HG03439 (cell line): ENCODE measurements around the gene SIRT2.
A peak's percentile ranks its signal among the peaks of the same experiment; 100 is the strongest.
"Not testable (repeated sequence)": the region's sequence is repeated elsewhere in the genome, so short reads cannot be mapped to it uniquely, and the experiment has no call there.

Experiments
- ATAC-seq: cut with Tn5 transposase; IDR thresholded peaks from one replicate; pipeline ENCODE4 v1.9.1; 2021; ENCODE audit warnings: mild to moderate bottlenecking, moderate library complexity; ENCODE audit not compliant: unreplicated experiment

SIRT2 gene

GRCh38 chr19:38899447-38900201, at the start of gene SIRT2, which contains the start of gene NFKBIB:
SIRT2 (minus strand) TSS chr19:38899618; CDS start chr19:38899521, 97 bp downstream.
NFKBIB (plus strand) TSS chr19:38899969; CDS start chr19:38900033, 64 bp downstream.
- peak; percentile 93 for ATAC-seq

- ATAC-seq = no peak
Measured at GRCh38 chr19:38946229-38947010, 47.0 kb upstream of the SIRT2 start.

- ATAC-seq = no peak
Measured at GRCh38 chr19:38945562-38946228, 46.3 kb upstream of the SIRT2 start.

- no peak for ATAC-seq
Measured at GRCh38 chr19:38944981-38945506, 45.6 kb upstream of the SIRT2 start.

GRCh38 chr19:38942471-38943181, 43.2 kb upstream of the SIRT2 start:
- ATAC-seq = no peak

- no peak for ATAC-seq
Measured at GRCh38 chr19:38941979-38942378, 42.6 kb upstream of the SIRT2 start.

- not testable (repeated sequence) for ATAC-seq
Measured at GRCh38 chr19:38941466-38941865, 42.0 kb upstream of the SIRT2 start.

GRCh38 chr19:38939957-38940356, 40.5 kb upstream of the SIRT2 start:
- no peak for ATAC-seq

- ATAC-seq = no peak
Measured at GRCh38 chr19:38933544-38933943, 34.1 kb upstream of the SIRT2 start.

- ATAC-seq = no peak
Measured at GRCh38 chr19:38932425-38933179, 33.2 kb upstream of the SIRT2 start.

- ATAC-seq = no peak
Measured at GRCh38 chr19:38931521-38931793, 32.0 kb upstream of the SIRT2 start.

- peak; percentile 93 for ATAC-seq
Measured at GRCh38 chr19:38930776-38931520, 31.5 kb upstream of the SIRT2 start, which contains the start of gene MRPS12. MRPS12 (plus strand) TSS chr19:38930944; CDS start chr19:38931295, 351 bp downstream.

- peak; percentile 76 for ATAC-seq
Measured at GRCh38 chr19:38929929-38930775, 30.7 kb upstream of the SIRT2 start, which contains the start of gene SARS2. SARS2 (minus strand) TSS chr19:38930763; CDS start chr19:38930736, 27 bp downstream.

- no peak for ATAC-seq
Measured at GRCh38 chr19:38928391-38929001, 29.1 kb upstream of the SIRT2 start.

GRCh38 chr19:38924388-38924787, 25.0 kb upstream of the SIRT2 start:
- ATAC-seq = no peak

- no peak for ATAC-seq
Measured at GRCh38 chr19:38922482-38922881, 23.1 kb upstream of the SIRT2 start.

- no peak for ATAC-seq
Measured at GRCh38 chr19:38921420-38922274, 22.2 kb upstream of the SIRT2 start.
